Epithelial cell of esophagus (primary cell): ENCODE results near the gene ATP6V0C.
"Not testable (repeated sequence)": the region's sequence is repeated elsewhere in the genome, so short reads cannot be mapped to it uniquely, and the experiment has no call there.

Experiments
- DNase-seq: peaks from one replicate; pipeline ENCODE4 v3.0.0; 2010; ENCODE audit warnings: low read depth
- H3K4me3 ChIP-seq: 2 replicates; pipeline ENCODE4 v1.5.1; 2011; ENCODE audit warnings: mild to moderate bottlenecking, low read length, control low read depth
- TF ChIP-seq, protein P1 (sequence below): IDR thresholded peaks from 2 replicates; pipeline ENCODE4 v1.5.1; 2011; ENCODE audit warnings: low read depth, mild to moderate bottlenecking, low read length, control low read depth, inconsistent platforms; ENCODE audit not compliant: insufficient read depth; ENCODE audit errors: missing control alignments

Gene ATP6V0C

DNA sequence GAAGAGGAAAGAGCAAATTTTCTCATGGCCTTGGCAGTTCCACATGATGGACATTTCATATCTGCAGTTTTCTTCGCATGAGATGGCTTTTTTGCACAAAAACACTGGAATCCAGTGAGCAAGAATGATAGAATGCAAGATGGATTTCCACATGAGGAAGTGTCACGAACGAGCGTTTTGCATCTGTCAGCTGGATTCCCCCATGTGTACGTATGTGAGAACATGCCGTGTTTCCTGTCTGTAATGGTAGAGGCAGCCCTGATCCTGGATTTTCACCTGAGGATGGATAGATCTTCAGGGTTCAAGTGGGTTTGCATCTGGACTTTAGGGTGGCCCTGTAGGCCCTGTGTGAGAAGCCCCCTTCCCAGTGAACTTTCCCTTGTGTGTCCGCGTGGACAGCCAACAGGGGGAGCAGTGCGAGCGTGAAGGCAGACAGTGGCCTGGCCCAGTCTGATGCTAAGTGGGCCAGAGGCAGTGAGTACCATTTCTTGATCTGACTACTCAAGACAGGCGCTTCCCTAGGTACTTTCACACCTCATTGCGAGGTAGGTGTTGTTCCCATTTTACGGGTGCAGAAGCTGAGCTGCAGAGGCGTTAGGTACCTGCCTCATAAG is 26.2 kb downstream of the ATP6V0C start:
- DNase-seq, result peak; percentile 32
- not testable (repeated sequence) for H3K4me3 ChIP-seq
- TF ChIP-seq, protein P1, sequence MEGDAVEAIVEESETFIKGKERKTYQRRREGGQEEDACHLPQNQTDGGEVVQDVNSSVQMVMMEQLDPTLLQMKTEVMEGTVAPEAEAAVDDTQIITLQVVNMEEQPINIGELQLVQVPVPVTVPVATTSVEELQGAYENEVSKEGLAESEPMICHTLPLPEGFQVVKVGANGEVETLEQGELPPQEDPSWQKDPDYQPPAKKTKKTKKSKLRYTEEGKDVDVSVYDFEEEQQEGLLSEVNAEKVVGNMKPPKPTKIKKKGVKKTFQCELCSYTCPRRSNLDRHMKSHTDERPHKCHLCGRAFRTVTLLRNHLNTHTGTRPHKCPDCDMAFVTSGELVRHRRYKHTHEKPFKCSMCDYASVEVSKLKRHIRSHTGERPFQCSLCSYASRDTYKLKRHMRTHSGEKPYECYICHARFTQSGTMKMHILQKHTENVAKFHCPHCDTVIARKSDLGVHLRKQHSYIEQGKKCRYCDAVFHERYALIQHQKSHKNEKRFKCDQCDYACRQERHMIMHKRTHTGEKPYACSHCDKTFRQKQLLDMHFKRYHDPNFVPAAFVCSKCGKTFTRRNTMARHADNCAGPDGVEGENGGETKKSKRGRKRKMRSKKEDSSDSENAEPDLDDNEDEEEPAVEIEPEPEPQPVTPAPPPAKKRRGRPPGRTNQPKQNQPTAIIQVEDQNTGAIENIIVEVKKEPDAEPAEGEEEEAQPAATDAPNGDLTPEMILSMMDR, result peak; percentile 38

DNA sequence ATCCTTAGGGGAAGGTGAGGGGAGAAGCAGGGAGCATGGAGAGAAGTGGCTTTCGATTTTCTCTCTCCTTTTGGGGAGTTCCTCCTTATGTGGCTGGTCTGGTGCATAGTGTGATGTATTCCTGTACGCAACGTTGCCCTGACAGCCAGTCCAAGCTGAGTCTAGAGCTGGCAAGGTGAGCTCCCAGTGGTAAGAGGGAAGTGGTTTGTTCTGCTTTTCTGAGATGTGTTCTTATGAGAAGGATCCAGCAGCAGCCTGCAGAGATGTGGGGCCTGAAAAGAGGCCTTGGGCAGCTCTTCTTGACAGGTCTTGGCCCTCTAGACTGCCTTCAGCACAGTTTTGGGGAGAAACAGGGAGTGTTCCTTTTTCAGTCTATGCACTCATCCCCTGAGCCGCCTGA is 27.2 kb downstream of the ATP6V0C start:
- not testable (repeated sequence) for DNase-seq, H3K4me3 ChIP-seq

DNA sequence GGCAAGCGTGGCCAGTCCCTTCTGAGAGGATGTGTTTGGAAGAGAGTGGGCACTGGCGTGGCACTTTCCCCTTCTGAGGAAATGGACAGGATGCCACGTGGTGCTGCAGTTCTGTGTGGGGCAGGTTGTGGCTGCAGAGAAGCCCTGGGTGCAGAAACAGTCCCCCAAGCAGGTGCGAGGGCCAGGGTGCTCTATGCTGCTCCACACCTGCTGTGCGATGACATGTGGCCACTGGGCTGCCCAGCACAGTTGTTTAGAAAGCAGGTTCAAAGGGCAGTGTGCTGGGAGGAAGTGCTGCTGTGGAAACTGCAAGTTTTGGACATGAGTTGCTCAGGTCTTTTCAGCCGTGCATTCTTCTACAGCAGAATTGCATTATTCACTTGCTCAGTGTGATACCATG is 27.7 kb downstream of the ATP6V0C start:
- not testable (repeated sequence) for DNase-seq, H3K4me3 ChIP-seq

DNA sequence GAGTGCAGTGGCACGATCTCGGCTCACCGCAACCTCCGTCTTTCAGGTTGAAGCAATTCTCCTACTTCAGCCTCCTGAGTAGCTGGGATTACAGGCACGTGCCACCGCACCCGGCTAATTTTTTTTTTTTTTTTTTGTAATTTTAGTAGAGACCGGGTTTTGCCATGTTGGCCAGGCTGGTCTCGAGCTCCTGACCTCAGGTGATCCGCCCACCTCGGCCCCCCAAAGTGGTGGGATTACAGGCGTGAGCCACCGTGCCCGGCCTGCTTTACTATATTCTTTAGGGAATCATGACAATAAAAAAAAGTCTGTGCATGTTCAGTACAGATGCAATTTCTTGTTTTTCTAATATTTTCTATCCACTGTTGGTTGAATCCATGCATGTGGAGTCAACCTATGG is 30.0 kb downstream of the ATP6V0C start:
- not testable (repeated sequence) for DNase-seq, H3K4me3 ChIP-seq

DNA sequence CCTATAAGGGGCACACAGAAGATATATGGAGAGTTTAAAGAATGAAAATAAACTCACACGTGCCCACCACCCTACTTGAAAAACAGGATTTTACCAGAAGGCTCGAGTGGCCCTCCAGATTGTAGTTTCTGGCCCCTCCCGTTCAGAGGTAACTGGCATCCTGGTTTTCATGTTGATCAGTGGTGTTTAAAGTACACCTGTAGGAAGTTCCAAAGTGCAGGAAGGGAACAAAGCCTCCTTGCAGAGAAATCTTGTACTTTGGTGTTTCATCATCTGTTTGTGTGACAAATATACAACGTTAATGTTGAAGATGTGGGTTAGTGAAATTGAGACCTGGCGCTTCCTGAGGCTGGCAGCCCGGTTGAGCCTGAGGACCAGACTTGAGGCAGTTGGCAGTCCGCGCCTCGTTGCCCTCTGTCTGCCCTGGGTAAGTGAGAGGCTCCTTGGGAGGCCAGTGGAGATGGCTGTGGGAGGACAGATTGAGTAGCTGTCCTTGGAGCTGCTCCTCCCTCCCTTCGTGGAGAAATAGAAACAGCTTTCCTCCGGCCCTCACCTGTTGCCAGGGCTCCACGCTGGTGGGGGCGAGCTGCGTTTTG is 36.6 kb downstream of the ATP6V0C start:
- not testable (repeated sequence) for DNase-seq, H3K4me3 ChIP-seq

DNA sequence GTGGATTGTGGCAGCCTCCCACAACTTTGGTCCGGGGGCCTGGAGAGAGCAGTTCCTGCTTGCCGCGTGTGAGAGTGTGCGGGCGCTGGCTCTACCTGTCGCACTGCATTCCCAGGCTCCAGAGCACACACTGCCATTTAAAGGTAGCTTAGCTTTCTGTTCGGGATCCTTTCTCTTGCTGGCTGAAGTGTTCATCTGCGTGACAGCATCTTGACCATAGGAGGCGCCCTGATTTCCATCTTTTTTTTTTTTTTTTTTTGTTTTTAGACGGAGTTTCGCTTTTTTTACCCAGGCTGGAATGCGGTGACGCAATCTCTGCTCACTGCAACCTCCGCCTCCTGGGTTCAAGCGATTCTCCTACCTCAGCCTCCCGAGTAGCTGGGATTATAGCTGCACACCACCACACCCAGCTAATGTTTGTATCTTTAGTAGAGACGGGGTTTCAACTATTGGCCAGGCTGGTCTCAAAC is 37.7 kb downstream of the ATP6V0C start:
- TF ChIP-seq, protein P1, result peak; percentile 20
- peak; percentile 57 for DNase-seq
- not testable (repeated sequence) for H3K4me3 ChIP-seq

DNA sequence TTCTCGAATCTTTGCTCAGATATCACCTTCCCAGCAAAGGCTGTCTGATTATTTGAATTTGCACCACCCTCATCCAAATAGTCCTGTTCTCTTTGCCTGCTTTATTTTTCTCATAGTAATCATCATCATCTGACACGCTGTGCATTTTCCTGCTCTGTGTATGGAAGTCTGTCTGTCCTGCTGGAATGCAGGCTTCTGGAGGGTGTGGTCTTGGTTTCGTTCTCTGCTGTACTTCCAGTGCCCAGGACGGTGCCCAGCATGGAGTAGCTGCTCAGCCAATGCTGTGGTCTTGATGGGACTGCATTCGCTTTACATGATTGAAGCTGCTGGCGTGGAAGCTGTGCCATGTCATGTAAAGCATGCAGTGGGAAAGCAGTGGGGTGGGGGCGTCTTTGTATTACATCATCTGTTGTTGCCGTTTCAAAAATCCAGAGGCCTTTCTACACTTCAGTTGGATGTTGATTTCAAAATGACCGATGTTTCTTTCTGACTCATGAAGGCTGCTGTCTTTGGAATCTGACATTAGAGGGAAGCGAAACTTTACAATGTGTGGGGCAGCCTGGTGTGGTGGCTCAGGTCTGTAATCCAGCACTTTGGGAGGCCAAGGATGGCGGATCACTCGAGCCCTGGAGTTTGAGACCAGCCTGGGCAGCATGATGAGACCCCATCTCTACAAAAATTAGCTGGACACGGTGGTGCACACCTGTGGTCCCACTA is 41.1 kb downstream of the ATP6V0C start:
- not testable (repeated sequence) for DNase-seq, H3K4me3 ChIP-seq

DNA sequence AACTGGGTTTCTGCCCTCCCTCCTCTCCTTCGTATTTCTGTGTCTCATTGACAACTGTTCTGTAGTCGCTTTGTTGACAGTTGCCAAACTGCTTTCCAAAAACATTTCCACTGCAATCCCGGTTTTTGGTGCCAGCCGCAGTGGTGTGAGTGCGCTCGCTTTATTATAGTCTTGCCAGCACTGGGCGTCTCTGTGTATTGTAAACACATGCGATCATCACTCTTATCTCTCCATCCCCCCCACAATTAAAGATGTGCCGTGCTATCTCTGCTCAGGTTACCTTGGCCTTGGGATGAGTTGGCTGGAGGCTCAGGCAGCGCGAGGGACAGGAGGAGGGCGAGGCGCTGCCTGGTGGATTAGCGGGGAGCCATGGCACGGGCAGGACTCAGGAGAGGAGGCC is 43.4 kb downstream of the ATP6V0C start:
- not testable (repeated sequence) for DNase-seq, H3K4me3 ChIP-seq

DNA sequence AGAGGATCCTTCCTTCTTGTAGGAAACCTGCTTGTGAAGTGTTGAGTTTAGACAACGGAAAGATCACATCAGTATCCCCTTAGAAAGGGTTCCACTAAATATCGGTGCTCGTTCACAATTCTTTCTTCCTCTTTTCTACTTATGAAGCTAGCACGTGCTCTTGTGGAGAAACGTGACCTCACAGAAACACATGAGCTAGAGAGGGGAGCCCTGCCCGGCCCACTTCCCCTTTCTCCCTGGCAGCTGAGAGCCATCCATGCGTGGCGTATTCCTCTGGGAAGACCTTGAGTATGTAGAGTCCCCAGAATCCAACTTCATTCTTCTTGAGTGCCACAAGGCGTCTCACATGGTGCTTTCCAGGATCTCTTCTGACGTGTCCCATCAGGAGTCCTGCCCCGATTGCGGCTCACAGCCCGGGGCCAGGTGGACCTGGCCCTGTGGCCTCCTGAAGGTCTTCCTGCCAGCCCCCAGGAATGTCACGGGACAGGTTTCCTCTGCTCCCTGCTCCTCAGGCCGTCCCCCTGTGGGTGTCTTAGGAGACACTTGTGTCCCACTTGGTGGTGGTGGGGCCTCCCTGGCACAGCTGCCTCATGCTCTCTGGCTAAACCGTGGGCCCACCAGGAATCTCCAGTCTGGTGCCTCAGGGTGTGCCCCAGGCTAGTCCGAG is 46.5 kb downstream of the ATP6V0C start:
- not testable (repeated sequence) for H3K4me3 ChIP-seq, DNase-seq

DNA sequence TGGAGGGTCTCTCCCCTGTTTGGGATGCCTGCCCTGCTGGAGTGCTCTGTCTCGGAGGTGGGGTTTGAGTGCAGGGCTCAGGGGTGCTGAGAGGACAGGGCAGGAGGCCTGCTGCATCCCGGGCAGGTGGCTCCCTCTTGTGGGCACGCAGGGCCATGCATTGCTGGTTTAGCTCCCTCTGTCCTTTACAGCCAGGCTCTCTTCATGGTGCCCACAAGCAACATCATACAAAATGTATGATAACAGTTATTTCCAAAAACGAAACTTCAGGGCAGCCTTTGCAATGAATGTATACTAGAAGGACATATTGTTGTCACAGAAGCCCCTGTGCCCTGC is 47.0 kb downstream of the ATP6V0C start:
- DNase-seq, H3K4me3 ChIP-seq: not testable (repeated sequence)
- TF ChIP-seq, protein P1, result peak; percentile 31

DNA sequence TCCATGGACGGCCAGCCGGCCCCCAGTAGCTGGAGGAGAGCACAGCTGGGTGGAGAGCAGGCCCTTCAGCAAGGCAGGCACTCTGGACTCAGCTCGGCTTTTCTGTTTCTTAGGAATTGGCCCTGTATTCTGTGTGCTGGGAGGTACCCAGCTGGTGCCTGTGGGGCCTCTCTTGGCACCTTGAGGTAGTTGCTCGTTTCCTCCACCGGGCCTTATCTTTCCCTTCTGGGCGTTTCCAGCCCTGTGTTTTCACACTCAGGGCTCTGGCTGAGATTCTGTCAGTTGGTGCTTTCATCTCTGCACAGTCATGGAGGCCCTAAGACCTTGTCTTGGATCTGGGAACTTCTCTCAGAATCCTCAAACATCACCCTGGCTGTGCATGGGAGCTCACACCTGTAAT is 53.8 kb downstream of the ATP6V0C start:
- H3K4me3 ChIP-seq, DNase-seq: not testable (repeated sequence)

DNA sequence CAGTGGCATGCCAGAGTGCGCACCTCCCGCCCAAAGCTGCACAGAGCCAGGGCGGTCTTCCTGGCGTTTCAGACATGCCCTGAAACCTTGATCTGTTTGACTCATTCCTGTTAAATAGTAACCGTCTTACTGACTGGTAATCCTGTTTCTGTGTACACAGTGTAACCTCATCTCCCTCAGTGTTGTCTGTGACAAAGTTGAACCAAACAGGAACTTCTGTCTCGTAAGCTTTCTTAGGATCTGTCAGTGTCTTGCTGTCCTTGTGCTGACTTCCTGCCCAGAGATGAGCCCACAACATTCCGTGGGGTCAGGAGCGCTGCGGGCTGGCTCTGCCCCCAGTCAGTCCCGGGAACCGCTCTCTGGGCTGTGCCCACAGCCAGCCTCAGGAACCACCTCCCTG is 54.8 kb downstream of the ATP6V0C start:
- H3K4me3 ChIP-seq, DNase-seq: not testable (repeated sequence)
